ENCODE measurements around the gene SEMA3E.

DNA sequence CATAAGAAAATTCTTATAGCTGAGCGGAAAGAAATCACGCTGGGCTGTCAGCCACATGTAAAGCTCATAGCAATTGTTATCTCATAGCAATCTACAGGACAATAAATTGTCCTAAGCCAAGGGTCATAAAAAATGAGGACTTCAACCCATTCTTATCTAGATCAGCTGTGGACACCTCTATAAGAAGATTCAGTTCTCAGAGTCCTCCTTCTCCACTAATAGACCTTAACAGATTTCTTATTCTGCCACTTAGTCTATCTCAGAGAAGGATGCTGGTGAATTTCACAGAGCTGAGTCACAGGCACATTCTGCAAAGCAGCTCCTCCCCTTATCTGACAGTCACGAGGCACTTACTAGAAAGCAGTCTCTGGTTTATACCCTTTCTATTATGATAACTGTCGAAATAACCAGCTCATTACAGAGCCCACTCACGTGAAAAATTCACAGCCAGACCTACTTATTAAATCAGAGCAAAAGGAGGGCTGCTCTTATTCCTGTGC lies 300.9 kb downstream of the SEMA3E start:
- TF ChIP-seq, protein P1, sequence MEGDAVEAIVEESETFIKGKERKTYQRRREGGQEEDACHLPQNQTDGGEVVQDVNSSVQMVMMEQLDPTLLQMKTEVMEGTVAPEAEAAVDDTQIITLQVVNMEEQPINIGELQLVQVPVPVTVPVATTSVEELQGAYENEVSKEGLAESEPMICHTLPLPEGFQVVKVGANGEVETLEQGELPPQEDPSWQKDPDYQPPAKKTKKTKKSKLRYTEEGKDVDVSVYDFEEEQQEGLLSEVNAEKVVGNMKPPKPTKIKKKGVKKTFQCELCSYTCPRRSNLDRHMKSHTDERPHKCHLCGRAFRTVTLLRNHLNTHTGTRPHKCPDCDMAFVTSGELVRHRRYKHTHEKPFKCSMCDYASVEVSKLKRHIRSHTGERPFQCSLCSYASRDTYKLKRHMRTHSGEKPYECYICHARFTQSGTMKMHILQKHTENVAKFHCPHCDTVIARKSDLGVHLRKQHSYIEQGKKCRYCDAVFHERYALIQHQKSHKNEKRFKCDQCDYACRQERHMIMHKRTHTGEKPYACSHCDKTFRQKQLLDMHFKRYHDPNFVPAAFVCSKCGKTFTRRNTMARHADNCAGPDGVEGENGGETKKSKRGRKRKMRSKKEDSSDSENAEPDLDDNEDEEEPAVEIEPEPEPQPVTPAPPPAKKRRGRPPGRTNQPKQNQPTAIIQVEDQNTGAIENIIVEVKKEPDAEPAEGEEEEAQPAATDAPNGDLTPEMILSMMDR (conservative IDR thresholded peaks at IDR 0.05 in 1 of 2, IDR thresholded peaks at IDR 0.05 in 1 of 2; ENCODE audit: extremely low read depth in 1 of 2, insufficient read depth in 1 of 2, low read depth in 1 of 2, low read length in 2 of 2), result no peak
- no peak for TF ChIP-seq EZH2 (IDR thresholded peaks at IDR 0.05; ENCODE audit: borderline replicate concordance, low read length)
